ENCODE results near the gene ZBTB6.
A peak's percentile ranks its signal among the peaks of the same experiment; 100 is the strongest.
"Not testable (repeated sequence)": the region's sequence is repeated elsewhere in the genome, so short reads cannot be mapped to it uniquely, and the experiment has no call there.

The ZBTB6 gene

GRCh38 chr9:122923947-122924346, 10.8 kb upstream of the ZBTB6 start:
- DNase-seq = no peak

DNA sequence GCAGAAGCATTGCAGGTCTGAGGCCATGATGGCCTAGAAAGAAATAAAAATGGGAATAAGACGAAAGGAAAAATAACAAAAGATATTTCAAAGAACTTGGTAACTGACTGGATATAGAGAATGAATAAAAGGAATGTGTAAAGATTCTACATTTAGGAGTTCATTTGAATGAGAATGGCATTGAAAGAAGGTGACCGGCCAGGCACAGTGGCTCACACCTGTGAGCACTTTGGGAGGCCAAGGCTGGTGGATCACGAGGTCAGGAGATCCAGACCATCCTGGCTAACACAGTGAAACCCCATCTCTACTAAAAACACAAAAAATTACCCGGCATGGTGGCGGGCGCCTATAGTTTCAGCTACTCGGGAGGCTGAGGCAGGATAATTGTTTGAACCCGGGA, 9.6 kb upstream of the ZBTB6 start:
- DNase-seq = no peak

DNA sequence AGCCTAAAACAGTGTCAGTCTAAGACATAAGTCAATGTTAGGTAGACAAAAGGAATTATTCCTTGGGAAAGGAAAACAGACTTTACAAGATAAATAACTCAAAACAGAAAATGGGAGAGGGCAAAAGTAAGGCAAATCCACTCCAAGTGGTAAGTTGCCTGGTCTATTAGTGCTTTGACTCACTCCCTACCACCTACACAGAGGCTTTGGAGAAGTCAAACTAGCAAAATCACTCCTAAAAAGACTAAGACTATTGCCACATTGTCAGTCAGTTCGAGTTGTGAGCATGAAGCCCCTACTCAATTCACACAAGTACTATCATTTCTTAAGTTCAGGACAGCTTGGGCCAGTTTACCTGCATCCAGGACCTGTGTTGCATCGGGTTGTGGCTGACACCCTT, 5.2 kb upstream of the ZBTB6 start:
- DNase-seq = no peak

DNA sequence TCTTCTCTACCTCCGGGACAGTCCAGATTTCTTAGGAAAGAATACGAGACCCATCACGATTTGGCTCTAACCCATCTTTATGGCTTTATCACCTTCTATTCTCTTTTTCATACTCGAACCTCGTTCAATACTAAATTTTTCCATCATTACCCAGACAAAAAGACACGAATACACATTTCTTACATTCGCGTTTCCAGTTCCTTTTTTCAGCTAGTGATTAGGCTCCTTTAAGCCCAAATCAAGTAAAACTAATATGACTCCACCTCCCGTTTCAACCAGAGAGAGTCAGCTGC, 506 bp downstream of the ZBTB6 start:
- no peak for DNase-seq

DNA sequence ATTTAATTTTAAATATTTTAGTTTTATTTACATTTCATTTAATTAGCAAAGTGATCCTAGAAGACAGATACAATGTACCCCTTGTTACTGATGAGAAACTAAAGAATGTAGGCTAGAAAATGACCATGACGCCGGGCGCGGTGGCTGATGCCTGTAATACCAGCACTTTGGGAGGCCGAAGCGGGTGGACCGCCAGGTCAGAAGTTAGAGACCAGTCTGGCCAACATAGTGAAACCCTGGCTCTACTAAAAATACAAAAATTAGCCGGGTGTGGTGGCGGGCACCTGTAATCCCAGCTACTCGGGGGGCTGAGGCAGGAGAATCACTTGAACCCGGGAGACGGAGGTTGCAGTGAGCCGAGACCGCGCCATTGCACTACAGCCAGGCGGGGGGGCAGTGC, 7.0 kb downstream of the ZBTB6 start:
- DNase-seq = not testable (repeated sequence)

GRCh38 chr9:122904823-122905710, 8.1 kb downstream of the ZBTB6 start, which contains the start of gene RC3H2:
Gene RC3H2, minus strand, starts transcription at chr9:122905359. Its CDS starts 7,850 bp downstream, at chr9:122897509.
- peak; percentile 98 for DNase-seq

DNA sequence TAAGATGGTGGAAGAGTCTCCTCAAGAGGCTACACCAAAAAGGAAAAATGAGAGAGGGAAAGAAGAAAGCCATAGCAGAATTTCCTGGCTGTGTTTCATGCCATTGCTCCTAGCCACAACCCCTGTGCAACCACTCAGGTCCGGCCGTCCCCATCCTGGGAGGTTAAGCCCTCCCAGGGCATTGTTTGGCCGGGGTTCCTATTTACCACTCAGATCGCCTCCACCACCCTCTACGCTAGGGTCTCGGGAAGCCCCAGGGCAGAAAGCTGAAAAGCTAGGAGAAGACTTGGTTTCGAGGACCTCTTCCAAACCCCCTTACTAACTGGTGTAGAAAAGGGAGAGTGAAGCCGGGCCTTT, 8.7 kb downstream of the ZBTB6 start:
- DNase-seq = peak; percentile 20

- no peak for DNase-seq
These were observed 12.3 kb downstream of the ZBTB6 start for GRCh38 chr9:122900791-122901190.

- no peak for DNase-seq
These were observed 15.2 kb downstream of the ZBTB6 start for GRCh38 chr9:122897969-122898368.

- no peak for DNase-seq
These were observed 24.6 kb downstream of the ZBTB6 start for GRCh38 chr9:122888480-122888879.

- no peak for DNase-seq
These were observed 30.0 kb downstream of the ZBTB6 start for GRCh38 chr9:122883125-122883524.

DNA sequence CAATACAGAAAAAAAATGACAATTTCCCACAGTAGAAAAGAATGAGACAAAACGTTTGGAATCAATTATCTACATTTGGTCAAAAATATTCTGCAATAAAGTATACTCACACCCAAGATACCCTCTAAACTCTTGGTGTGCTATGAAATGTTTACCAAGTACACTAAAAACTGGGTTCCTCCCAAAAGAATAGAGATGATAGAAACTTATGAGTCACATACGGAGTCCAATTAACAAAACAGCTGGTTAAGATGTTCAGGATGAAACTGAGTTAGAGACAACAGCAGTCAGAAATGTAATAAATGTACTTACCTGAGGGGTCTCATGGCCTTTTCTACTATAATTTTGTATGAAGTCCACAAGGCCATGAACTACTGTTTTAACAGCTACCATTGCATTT, 33.7 kb downstream of the ZBTB6 start:
- DNase-seq = no peak

DNA sequence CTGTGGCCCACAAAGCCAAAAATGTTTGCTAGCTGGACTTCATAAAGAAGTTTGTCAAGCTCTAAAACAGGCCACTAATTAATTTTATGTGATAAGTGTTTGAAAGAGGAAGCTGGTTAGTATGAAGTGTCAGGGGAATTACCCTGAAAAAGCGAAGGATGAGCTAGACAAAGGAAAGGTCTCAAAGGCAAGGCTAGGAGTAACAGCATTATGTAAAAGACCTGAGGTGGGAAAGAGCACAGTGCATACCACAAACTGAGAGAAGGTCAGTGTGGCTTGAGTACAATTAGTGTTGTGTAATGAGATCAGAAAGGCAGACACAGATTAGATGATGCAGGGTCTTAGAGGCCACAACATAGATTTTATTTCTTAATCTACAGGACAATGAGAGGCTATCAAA, 37.6 kb downstream of the ZBTB6 start:
- DNase-seq = no peak

- DNase-seq = not testable (repeated sequence)
These were observed 45.8 kb downstream of the ZBTB6 start for GRCh38 chr9:122867276-122867675.

DNA sequence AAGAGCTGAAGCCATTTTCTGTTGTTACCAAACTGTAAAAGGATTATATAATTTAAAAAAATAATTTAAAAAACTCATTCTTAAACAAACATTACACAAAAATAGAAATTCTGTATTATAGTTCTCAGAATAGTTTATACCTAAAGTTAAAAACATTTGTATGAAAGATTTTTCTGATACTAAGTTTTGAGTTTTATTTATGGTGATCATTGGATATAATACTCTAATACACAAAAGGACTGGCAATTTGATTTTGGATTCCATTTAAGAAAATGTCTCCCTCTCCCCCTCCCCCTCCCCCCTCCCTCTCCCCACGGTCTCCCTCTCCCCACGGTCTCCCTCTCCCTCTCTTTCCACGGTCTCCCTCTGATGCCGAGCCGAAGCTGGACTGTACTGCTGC, 47.0 kb downstream of the ZBTB6 start:
- no peak for DNase-seq

- no peak for DNase-seq
These were observed 47.8 kb downstream of the ZBTB6 start for GRCh38 chr9:122865300-122865699.

DNA sequence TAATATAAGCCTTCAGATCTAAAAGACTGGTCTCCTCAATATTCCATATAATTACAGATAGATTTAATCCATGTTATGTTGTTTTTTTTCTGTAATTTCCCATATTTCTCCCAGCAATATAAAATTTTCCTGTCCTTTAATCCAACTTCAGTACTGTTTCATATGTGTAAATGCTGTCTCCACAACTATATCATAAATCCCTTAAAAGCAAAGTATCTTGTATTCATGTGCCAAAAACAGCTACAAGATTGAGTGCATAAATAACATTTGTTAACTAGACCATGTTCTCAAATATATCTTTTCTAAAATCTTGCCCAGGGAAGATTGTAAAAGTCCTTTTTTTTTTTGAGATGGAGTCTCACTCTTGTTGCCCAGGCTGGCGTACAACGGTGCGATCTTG, 49.7 kb downstream of the ZBTB6 start:
- DNase-seq = no peak

DNA sequence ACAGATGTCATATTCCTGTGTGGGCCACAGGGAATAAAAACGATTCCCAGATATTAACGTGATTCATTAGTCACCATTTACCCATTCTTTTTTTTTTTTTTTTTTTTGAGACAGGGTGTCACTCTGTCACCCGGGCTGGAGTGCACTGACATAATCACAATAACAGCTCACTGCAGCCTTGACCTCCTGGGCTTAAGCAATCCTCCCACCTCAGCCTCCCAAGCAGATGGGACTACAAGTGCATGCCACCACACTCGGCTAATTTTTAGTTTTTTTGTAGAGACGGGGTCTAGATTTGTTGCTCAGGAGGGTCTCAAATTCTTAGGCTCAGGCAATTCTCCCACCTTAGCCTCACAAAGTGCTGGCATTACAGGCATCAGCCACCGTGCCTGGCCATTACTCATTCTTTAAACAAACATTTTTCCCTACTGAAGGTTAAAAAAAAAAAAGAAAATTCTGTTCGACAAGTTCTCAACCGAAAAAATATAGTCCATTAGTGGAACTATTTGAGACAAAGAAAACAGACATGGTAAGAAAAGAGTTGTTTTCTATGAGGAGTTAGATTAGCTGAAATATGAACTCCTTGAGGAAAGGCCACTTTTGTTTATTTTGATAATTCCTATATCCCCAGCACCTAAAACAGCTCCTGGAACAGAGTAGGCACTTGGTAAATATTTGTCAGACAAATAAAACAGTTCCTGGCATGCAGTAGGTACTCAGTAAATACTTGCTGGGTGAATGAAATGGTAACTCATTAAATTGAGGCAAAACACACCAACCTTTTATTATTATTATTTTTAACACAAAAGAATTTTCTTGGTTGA, 52.6 kb downstream of the ZBTB6 start:
- DNase-seq = no peak

Data from T1000 (cell line).